ENCODE results near the gene RBBP8. TPM values are rescaled to one million over a fixed set of nuclear protein-coding genes. Genes with fewer than 3 reads are reported as not detected.
"Not testable (repeated sequence)": the region's sequence is repeated elsewhere in the genome, so short reads cannot be mapped to it uniquely, and the experiment has no call there.

RBBP8 gene
- total RNA-seq, 1 experiment from 2014 or later, result 17.2 TPM

GRCh38 chr18:22943847-22944246 lies 10.7 kb downstream of the RBBP8 start:
- DNase-seq (ENCODE audit: low spot score), result no peak

- no peak for DNase-seq (ENCODE audit: low spot score)
Observed at GRCh38 chr18:22946217-22946616, 13.1 kb downstream of the RBBP8 start.

GRCh38 chr18:22946846-22947245 lies 13.7 kb downstream of the RBBP8 start:
- no peak for DNase-seq (ENCODE audit: low spot score)

GRCh38 chr18:22951823-22952222 lies 18.7 kb downstream of the RBBP8 start:
- DNase-seq (ENCODE audit: low spot score), result no peak

DNA sequence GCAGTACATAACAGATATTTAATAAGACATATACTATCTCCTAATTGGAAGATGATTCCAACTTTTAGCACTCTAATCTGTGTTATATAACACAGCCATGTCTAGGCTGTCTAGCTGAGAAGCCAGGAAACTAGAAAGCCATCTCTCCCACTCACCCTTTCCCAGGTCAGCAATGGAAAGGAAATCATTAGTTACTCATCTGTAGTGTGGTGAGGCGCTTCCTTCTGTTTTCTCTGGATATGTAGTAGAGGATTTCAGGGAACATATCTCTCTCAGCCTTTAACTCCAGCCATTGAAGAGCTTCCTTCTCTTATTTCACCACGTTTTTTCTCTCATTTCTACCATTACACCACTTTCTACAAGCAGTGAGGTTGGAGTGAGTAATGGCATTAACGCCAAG lies 19.4 kb downstream of the RBBP8 start:
- no peak for DNase-seq (ENCODE audit: low spot score)

GRCh38 chr18:22953982-22954381 lies 20.9 kb downstream of the RBBP8 start:
- not testable (repeated sequence) for DNase-seq (ENCODE audit: low spot score)

DNA sequence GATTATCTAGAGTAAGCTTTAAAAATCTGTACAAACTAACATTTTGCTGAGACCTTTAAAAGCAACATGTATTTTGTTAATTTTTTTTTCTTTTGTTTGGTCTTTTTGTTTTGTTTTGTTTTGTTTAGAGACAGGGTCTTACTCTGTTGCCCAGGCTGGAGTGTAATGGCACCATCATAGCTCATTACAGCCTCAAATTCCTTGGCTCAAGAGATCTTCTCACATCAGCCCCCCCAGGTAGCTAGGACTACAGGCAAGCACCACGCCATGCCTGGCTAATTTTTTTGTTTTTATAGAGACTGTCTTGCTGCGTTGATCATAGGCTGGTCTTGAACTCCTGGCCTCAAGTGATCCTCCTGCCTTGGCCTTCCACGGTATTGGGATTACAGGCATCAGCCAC lies 23.1 kb downstream of the RBBP8 start:
- DNase-seq (ENCODE audit: low spot score), result no peak

GRCh38 chr18:22961156-22961555 lies 28.0 kb downstream of the RBBP8 start:
- DNase-seq (ENCODE audit: low spot score), result no peak

- no peak for DNase-seq (ENCODE audit: low spot score)
Observed at GRCh38 chr18:22962004-22962403, 28.9 kb downstream of the RBBP8 start.

DNA sequence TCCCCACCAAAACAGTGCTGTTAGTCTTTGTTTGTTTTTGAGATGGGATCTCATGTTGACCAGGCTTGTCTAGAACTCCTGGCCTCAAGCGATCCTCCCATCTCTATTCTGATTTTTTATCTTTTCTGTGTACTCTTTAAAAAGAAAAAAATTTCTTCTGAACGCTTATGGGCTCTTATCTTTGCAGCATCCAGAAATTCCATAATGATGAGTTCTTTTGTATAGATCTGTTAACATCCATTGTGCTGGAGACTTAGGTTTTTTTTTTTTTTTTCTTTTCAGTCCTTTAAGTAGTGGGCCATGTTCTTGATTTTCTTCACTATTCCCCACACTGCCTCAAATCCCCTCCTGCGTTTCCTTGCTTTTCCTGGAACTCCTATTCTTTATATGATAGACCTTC lies 31.0 kb downstream of the RBBP8 start:
- no peak for DNase-seq (ENCODE audit: low spot score)

DNA sequence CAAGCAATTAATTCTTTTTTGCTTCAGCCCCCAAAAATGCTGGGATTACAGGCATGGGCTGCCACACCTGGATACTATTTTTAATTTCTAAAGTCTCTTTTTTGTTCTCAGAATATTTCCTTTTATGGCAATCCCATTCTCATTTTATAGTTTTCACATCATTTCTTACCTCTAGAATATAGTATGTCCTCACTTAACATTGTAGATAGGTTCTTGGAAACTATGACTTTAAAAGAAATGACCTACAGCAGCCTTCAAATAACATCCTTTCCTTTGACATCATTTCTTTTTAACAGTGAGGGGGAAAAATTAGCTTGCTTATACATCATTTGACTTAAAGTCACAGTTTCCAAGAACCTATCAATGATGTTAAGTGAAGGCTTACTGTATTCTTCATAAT lies 31.6 kb downstream of the RBBP8 start:
- no peak for DNase-seq (ENCODE audit: low spot score)

DNA sequence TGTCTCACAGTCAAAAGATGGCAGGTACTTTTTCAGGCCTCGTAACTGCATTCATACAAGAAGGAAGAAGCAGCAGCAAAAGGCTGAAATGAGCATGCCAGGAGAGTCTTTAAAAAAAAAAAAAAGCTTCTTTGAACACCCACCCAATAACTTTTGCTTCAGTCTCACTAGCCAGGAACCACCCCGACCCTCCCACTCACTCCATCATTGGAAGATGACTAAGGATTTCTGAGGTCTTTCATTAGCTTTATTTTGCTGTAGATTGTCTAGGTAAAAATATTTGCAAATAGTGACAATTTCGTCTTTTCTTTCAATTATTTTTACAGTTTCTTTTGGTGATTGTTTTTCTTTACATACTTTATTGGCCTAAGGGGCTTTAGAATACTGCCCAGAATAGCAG lies 37.9 kb downstream of the RBBP8 start:
- no peak for DNase-seq (ENCODE audit: low spot score)

- DNase-seq (ENCODE audit: low spot score), result no peak
Observed at GRCh38 chr18:22974001-22974400, 40.9 kb downstream of the RBBP8 start.

- DNase-seq (ENCODE audit: low spot score), result no peak
Observed at GRCh38 chr18:22974707-22975106, 41.6 kb downstream of the RBBP8 start.

GRCh38 chr18:22975508-22975907 lies 42.4 kb downstream of the RBBP8 start:
- no peak for DNase-seq (ENCODE audit: low spot score)

GRCh38 chr18:22977847-22978701 lies 44.9 kb downstream of the RBBP8 start:
- DNase-seq (ENCODE audit: low spot score), result peak; percentile 50

GRCh38 chr18:22980394-22980793 lies 47.3 kb downstream of the RBBP8 start:
- DNase-seq (ENCODE audit: low spot score), result no peak

DNA sequence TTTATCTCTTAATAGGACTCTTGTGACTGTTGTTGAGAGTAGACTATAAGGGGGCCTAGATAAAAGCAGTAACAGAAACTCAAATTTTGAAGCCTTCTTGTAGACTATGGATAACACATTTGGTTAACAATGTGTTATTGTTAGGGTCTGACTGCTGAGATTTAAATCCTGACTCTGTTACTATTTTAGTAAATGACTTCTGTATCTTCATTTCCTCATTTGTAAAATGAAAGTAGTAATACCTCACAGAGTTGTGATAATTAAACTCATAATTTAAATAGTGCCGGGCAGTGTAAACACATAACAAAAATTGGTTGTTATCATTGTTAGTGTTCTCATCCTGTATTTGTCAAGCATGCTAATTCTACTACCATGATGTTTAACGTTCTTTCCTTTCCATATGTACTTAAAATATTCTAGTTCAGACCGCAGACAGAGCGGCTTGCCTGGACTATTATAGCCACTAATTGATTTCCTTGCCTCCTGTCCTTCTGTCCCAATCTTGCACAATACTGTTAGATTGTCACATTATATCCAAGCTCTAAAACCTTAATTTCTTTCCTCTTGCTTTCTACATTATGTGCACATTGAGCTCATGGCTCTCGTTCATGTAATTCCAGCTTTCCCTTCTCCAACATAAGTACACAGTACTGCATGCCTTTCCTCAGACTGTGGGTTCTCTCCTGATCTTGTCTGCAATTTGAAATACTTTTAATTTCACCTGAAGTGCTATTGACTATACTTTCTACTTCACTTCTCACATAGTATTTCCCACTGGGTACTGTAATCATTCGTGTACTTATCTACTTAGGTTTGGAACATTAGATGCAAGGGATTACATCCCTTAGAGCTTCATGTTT lies 48.4 kb downstream of the RBBP8 start:
- DNase-seq (ENCODE audit: low spot score), result no peak

DNA sequence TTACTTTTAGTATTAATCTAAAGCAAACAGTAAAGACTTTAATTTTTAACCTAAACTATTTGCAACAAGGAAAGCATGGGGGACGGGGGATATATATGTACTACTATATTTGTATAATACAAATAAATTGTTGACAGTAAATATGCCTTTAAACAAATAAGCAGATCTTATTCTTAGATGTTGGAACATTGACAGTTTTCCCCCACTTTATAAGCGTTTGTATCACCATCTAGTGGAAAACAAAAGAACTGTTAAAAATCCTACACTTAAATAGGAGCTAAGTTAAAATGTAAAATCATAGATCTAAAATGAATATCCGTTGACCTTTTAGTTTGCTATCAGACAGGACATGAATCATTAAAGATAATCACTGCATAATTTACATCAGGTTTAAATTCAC lies 50.0 kb downstream of the RBBP8 start:
- DNase-seq (ENCODE audit: low spot score), result peak; percentile 41

GRCh38 chr18:22985250-22985649 lies 52.1 kb downstream of the RBBP8 start:
- DNase-seq (ENCODE audit: low spot score), result no peak

GRCh38 chr18:22987547-22988189 lies 54.5 kb downstream of the RBBP8 start:
- no peak for DNase-seq (ENCODE audit: low spot score)

GRCh38 chr18:22988208-22988607 lies 55.1 kb downstream of the RBBP8 start:
- no peak for DNase-seq (ENCODE audit: low spot score)

Data from HT-29 (cell line).